ENCODE data around the gene H2BW2.

DNA sequence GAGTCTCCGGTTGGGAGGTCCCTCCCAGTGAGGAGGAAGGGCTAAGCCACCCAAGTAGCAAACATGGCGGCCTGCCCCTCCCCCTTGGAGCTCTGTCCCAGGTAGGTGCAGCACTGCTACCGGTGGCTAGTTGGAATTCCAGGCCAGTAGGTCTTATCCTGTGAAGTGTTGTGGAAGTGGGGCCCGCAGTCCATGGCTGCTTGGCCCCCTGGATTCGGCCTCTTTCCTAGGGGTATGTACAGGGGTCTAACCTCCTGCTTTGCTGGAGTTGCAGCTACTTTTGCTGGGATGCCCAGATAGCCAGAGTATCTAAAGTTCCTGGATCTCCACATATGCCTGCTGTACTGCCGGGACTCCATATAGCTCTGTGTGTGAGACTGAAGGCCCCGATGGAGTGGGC is 46.2 kb downstream of the H2BW2 start:
- TF ChIP-seq POLR2A (IDR thresholded peaks at IDR 0.05; ENCODE audit: borderline replicate concordance, extremely low read depth, insufficient read depth, insufficient read length) (no peak), EZH2phosphoT487 (IDR thresholded peaks at IDR 0.05; ENCODE audit: borderline replicate concordance) (no peak), JUND (IDR thresholded peaks at IDR 0.05) (no peak), RAD21 (IDR thresholded peaks at IDR 0.05; ENCODE audit: low read depth) (no peak), EZH2 (IDR thresholded peaks at IDR 0.05) (no peak), TCF7L2 (IDR thresholded peaks at IDR 0.05; ENCODE audit: borderline replicate concordance, extremely low read depth, insufficient read depth, insufficient read length) (no peak), SRF (IDR thresholded peaks at IDR 0.05; ENCODE audit: low read depth) (no peak), POLR2AphosphoS5 (IDR thresholded peaks at IDR 0.05; ENCODE audit: low read depth, low read length) (no peak), ZFX (IDR thresholded peaks at IDR 0.05) (no peak), CEBPB (IDR thresholded peaks at IDR 0.05; ENCODE audit: low read depth) (no peak)
- TF ChIP-seq, protein P1, sequence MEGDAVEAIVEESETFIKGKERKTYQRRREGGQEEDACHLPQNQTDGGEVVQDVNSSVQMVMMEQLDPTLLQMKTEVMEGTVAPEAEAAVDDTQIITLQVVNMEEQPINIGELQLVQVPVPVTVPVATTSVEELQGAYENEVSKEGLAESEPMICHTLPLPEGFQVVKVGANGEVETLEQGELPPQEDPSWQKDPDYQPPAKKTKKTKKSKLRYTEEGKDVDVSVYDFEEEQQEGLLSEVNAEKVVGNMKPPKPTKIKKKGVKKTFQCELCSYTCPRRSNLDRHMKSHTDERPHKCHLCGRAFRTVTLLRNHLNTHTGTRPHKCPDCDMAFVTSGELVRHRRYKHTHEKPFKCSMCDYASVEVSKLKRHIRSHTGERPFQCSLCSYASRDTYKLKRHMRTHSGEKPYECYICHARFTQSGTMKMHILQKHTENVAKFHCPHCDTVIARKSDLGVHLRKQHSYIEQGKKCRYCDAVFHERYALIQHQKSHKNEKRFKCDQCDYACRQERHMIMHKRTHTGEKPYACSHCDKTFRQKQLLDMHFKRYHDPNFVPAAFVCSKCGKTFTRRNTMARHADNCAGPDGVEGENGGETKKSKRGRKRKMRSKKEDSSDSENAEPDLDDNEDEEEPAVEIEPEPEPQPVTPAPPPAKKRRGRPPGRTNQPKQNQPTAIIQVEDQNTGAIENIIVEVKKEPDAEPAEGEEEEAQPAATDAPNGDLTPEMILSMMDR (IDR thresholded peaks at IDR 0.05 in 2 of 3, conservative IDR thresholded peaks at IDR 0.05 in 1 of 3; ENCODE audit: borderline replicate concordance in 1 of 3, insufficient read depth in 1 of 3, low read depth in 2 of 3, low read length in 2 of 3): no peak
- TF ChIP-seq, protein P2, sequence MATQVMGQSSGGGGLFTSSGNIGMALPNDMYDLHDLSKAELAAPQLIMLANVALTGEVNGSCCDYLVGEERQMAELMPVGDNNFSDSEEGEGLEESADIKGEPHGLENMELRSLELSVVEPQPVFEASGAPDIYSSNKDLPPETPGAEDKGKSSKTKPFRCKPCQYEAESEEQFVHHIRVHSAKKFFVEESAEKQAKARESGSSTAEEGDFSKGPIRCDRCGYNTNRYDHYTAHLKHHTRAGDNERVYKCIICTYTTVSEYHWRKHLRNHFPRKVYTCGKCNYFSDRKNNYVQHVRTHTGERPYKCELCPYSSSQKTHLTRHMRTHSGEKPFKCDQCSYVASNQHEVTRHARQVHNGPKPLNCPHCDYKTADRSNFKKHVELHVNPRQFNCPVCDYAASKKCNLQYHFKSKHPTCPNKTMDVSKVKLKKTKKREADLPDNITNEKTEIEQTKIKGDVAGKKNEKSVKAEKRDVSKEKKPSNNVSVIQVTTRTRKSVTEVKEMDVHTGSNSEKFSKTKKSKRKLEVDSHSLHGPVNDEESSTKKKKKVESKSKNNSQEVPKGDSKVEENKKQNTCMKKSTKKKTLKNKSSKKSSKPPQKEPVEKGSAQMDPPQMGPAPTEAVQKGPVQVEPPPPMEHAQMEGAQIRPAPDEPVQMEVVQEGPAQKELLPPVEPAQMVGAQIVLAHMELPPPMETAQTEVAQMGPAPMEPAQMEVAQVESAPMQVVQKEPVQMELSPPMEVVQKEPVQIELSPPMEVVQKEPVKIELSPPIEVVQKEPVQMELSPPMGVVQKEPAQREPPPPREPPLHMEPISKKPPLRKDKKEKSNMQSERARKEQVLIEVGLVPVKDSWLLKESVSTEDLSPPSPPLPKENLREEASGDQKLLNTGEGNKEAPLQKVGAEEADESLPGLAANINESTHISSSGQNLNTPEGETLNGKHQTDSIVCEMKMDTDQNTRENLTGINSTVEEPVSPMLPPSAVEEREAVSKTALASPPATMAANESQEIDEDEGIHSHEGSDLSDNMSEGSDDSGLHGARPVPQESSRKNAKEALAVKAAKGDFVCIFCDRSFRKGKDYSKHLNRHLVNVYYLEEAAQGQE (IDR thresholded peaks at IDR 0.05; ENCODE audit: low read depth): no peak
- TF ChIP-seq, protein P3, sequence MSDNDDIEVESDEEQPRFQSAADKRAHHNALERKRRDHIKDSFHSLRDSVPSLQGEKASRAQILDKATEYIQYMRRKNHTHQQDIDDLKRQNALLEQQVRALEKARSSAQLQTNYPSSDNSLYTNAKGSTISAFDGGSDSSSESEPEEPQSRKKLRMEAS (IDR thresholded peaks at IDR 0.05): no peak

Data from HCT116 (cell line).